Testis (tissue), 3 donors: Measurements from ENCODE around the gene ZBTB22. TPM values are rescaled to one million over a fixed set of nuclear protein-coding genes. Genes with fewer than 3 reads are reported as not detected.
"Not testable (repeated sequence)": the region's sequence is repeated elsewhere in the genome, so short reads cannot be mapped to it uniquely, and the experiment has no call there.

Source experiments
- DNase-seq: peaks from one replicate; pipeline ENCODE4 v3.0.0-alpha.2; 2019
- H3K27ac ChIP-seq, 2 donors: fragments of 200-600 bp; sonication (generic); one replicate each; pipeline ENCODE4 v1.5.1; 2019
- H3K27me3 ChIP-seq: fragments of 200-600 bp; sonication (generic); one replicate; pipeline ENCODE4 v1.5.1; 2019
- H3K36me3 ChIP-seq: fragments of 200-600 bp; sonication (generic); one replicate; pipeline ENCODE4 v1.5.1; 2017; ENCODE audit warnings: low read depth; ENCODE audit errors: missing control alignments
- H3K4me1 ChIP-seq: fragments of 200-600 bp; sonication (generic); one replicate; pipeline ENCODE4 v1.5.1; 2019
- H3K4me3 ChIP-seq, 2 donors: fragments of 200-600 bp; sonication (generic); one replicate each; pipeline ENCODE4 v1.5.1; 2017 to 2019
- H3K9me3 ChIP-seq: fragments of 200-600 bp; sonication (generic); one replicate; pipeline ENCODE4 v1.5.1; 2017
- POLR2A ChIP-seq: fragments of 450-650 bp; IDR thresholded peaks from one replicate; pipeline ENCODE4 v1.6.1; 2017; ENCODE audit warnings: antibody characterized with exemption, mild to moderate bottlenecking, moderate library complexity
- WGBS, 2 donors: methylation state at CpG; one replicate each; pipeline ENCODE4 v1.1.5; 2018; 5-methylcytosine and 5-hydroxymethylcytosine counted together
- intact Hi-C: fragments of 100-400 bp; cut with DNase I; formaldehyde crosslinking; loops from one replicate; pipeline ENCODE4 v1.15.1; 2023; ENCODE audit warnings: low total_unique reads
- polyA plus RNA-seq: library from polyadenylated mRNA; stranded (reverse); fragments of 350-450 nt; fragmentation: Illumina TruSeq; extraction: RNeasy Lipid Tissue Mini Kit (QIAGEN cat#74804); gene quantifications from one replicate; pipeline ENCODE4 v1.2.3, GENCODE V29; 2014; ENCODE audit warnings: low read depth, low replicate concordance; ENCODE audit not compliant: insufficient read depth
- total RNA-seq, 2 donors: library from RNA; depleted of rRNA; stranded (reverse); fragments of >200 nt; gene quantifications; one replicate each; pipeline ENCODE4 v1.2.3, GENCODE V29; 2016
- TF ChIP-seq, protein P1 (sequence below), 3 experiments: fragments of 450-650 bp in 2 of 3; fragments of 200-600 bp in 1 of 3; sonication (generic) in 1 of 3; IDR thresholded peaks; one replicate each; pipeline ENCODE4 v1.5.1; 2016 to 2019; ENCODE audit warnings: antibody characterized with exemption in 3 of 3, mild to moderate bottlenecking in 2 of 3, moderate library complexity in 1 of 3

Gene ZBTB22
- total and polyA plus RNA-seq, 3 donors from 2014 or later: 13.4 to 17.1 (median 15.2) TPM

DNA sequence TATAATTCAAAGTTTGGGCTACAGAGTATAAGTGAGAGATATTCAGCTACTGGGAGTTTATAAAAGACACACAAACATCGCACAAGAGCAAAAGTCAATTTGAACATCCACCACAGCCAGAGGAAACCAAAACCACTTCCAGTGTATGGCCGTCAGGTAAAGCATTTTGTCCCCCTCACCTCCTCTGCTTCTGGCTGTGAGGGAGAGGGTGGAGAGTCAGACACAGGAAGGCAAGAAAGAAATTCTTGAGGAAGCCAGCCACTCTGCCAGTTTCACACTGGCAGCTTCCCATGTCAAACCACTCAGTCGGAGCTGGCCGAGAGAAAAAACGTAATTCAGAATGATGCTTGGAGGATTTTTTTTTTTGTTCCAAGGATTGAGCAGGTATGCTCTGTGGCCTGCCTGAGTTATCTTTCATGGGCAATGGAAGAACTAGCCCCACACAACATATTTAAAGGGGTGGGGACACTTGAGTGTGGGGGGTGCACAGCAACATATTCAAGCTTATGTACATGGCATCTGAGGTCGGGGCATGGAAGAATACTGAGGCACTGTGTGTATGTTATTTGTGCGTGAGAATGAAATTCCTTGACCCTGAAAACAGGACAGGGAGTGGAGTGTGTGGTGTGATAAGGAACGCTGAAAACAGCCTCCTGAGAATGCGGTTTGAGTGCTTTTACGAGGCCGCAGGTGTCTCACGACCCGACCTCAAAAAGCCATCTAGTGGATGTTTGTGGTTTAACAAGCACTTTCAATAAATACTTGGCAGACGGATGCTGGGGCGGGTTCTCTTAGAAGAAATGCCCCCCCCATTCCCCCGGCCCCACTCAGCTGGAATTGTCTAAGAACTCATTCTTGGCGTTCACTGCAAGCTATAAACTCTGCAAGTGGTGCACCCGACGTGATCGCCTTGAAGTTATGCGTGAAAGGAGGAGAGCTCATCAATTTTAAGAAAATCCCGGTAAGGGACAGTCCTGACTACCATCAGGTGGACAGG is 27.5 kb upstream of the ZBTB22 start:
- no peaks in the 10 kb centered on the region for H3K9me3 ChIP-seq
- peaks cover 10% of the 10 kb centered on the region for H3K4me1 ChIP-seq
- DNase-seq: peak; percentile 81
- H3K4me3 ChIP-seq: no peak overlapping the region
- TF ChIP-seq, protein P1, sequence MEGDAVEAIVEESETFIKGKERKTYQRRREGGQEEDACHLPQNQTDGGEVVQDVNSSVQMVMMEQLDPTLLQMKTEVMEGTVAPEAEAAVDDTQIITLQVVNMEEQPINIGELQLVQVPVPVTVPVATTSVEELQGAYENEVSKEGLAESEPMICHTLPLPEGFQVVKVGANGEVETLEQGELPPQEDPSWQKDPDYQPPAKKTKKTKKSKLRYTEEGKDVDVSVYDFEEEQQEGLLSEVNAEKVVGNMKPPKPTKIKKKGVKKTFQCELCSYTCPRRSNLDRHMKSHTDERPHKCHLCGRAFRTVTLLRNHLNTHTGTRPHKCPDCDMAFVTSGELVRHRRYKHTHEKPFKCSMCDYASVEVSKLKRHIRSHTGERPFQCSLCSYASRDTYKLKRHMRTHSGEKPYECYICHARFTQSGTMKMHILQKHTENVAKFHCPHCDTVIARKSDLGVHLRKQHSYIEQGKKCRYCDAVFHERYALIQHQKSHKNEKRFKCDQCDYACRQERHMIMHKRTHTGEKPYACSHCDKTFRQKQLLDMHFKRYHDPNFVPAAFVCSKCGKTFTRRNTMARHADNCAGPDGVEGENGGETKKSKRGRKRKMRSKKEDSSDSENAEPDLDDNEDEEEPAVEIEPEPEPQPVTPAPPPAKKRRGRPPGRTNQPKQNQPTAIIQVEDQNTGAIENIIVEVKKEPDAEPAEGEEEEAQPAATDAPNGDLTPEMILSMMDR (IDR thresholded peaks at IDR 0.05): peak; percentile 49 to 73 (median 67)
- TF ChIP-seq POLR2A: no peak
- 31 to 33% methylated on average over 22 of the region's 22 CpGs for WGBS, 2 donors
- no peaks in the 10 kb centered on the region for H3K36me3 ChIP-seq
- H3K27me3 ChIP-seq: no peaks in the 10 kb centered on the region
- intact Hi-C loops: no loop called here
- H3K27ac ChIP-seq: no peak overlapping the region

DNA sequence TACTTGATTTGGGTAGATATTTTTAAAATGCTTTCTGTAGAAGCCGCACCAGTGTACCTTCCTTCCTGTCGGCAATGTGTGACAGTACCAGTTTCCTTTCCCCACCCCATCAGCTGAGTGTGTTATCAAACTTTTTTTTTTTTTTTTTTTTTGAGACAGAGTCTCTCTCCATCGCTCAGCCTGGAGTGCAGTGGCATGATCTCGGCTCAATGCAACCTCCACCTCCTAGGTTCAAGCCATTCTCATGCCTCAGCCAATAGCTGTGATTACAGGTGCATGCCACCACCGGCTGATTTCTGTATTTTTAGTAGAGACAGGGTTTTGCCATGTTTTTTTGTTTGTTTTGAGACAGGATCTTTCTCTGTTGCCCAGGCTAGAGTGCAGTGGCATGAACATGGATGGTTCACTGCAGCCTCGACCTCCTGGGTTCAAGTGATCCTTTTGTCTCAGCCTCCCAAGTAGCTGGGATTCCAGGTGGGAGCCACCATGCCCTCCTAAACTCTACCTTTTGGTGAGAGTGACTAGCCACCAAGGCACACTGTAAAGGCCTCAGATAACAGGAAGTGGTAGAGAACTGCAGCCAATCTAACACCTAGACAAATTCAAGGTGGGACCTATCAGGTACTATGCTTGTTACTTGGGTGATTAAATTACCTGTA is 26.5 kb upstream of the ZBTB22 start:
- Histone ChIP-seq H3K4me3 (no peak overlapping the region), H3K27ac (no peak overlapping the region), H3K36me3 (no peaks in the 10 kb centered on the region), H3K9me3 (no peaks in the 10 kb centered on the region), H3K4me1 (peaks cover 10% of the 10 kb centered on the region), H3K27me3 (no peaks in the 10 kb centered on the region)
- TF ChIP-seq POLR2A: no peak
- TF ChIP-seq, protein P1 (IDR thresholded peaks at IDR 0.05): no peak
- DNase-seq: no peak
- intact Hi-C loops: no loop called here
- WGBS, 2 donors: 87 to 93% methylated on average over 6 of the region's 6 CpGs

DNA sequence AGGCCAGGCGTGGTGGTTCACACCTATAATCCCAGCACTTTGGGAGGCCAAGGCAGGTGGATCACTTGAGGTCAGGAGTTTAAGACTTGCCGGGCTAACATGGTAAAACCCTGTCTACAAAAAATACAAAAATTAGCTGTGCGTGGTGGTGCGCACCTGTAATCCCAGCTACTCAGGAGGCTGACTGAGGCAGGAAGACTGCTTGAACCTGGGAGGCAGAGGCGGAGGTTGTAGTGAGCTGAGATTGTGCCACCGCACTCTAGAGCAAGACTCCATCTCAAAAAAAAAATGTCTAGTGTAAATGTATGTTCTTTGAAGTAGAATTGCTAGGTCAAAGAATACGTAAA is 26.0 kb upstream of the ZBTB22 start:
- intact Hi-C loops, H3K36me3 ChIP-seq, H3K9me3 ChIP-seq, H3K27me3 ChIP-seq, H3K27ac ChIP-seq, H3K4me3 ChIP-seq, DNase-seq: not testable (repeated sequence)
- 95 to 96% methylated on average over 7 of the region's 7 CpGs for WGBS, 2 donors
- H3K4me1 ChIP-seq: peaks cover 10% of the 10 kb centered on the region

DNA sequence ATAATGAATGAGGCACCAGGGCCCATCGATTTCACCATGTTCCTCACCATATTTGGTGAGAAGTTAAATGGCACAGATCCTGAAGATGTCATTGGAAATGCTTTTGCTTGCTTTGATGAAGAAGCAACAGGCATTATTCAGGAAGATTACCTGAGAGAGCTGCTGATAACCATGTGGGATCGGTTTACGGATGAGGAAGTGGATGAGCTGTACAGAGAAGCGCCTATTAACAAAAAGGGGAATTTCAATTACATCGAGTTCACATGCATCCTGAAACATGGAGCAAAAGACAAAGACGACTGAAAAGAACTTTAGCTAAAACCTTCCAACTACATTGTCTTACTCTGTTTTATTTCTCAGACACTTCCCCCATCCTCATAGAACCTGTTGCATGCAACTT is 21.6 kb upstream of the ZBTB22 start:
- no peak overlapping the region for H3K27ac ChIP-seq
- no peaks in the 10 kb centered on the region for H3K36me3 ChIP-seq
- no peak overlapping the region for H3K4me3 ChIP-seq
- H3K4me1 ChIP-seq: no peaks in the 10 kb centered on the region
- no peaks in the 10 kb centered on the region for H3K27me3 ChIP-seq
- intact Hi-C loops: no loop called here
- no peaks in the 10 kb centered on the region for H3K9me3 ChIP-seq
- WGBS, 2 donors: 84 to 90% methylated on average over 6 of the region's 6 CpGs
- TF ChIP-seq, protein P1 (IDR thresholded peaks at IDR 0.05): no peak
- TF ChIP-seq POLR2A: no peak
- DNase-seq: no peak

DNA sequence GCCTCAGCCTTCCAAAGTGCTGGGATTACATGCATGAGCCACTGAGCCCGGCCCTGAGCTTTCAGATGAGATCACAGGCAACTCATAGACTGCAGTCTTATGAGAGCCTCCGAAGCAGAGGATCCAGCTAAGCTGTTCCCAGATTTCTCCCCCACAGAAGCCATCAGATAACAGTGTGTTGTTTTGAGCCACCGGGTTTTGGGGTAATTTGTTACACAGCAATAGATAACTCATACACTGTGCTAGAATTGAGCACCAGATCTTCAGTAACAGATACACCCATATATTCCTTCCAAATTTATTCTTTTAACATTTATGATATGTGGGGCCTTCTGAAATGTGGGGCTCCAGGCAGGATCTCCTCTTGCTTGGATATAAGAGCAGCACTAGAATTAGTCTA is 19.0 kb upstream of the ZBTB22 start:
- intact Hi-C loops: no loop called here
- H3K27ac ChIP-seq: no peak overlapping the region
- no peaks in the 10 kb centered on the region for H3K36me3 ChIP-seq
- no peak for DNase-seq
- no peaks in the 10 kb centered on the region for H3K27me3 ChIP-seq
- TF ChIP-seq POLR2A: no peak
- TF ChIP-seq, protein P1 (IDR thresholded peaks at IDR 0.05): no peak
- no peak overlapping the region for H3K4me3 ChIP-seq
- 59 to 90% methylated on average over 3 of the region's 3 CpGs for WGBS, 2 donors
- H3K4me1 ChIP-seq: no peaks in the 10 kb centered on the region
- H3K9me3 ChIP-seq: no peaks in the 10 kb centered on the region
